Naive thymus-derived CD8-positive, alpha-beta T cell (primary cell): ENCODE results near the gene CHSY1. TPM values are rescaled to one million over a fixed set of nuclear protein-coding genes. Genes with fewer than 3 reads are reported as not detected.

Experiments used
- ATAC-seq, 2 donors: fragments of 150-1000 bp; cut with Tn5 transposase in 1 of 2; sonication (Bioruptor Pico), chemical (Tn5 transposase) in 1 of 2; 1 replicate in 1 of 2; 2 replicates in 1 of 2; pipeline ENCODE4 v1.10.0; 2021; ENCODE audit warnings: mild to moderate bottlenecking in 2 of 2, moderate library complexity in 2 of 2
- POLR2A ChIA-PET: fragments of 350-600 bp; sonication (Branson Sonifier 250); formaldehyde crosslinking; loops from one replicate; lab custom pipeline; 2021; ENCODE audit warnings: antibody characterized with exemption; lab: Charles Lee
- DNase-seq, 10 donors: peaks; one replicate each; pipeline versions ENCODE4 v3.0.0 to v3.0.0-alpha.2; 2020 to 2022
- H3K27ac Mint-ChIP-seq, 10 donors: one replicate each; pipeline ENCODE4 v1.8.0; 2020 to 2022; ENCODE audit warnings: mild to moderate bottlenecking in 10 of 10, mixed read lengths in 10 of 10, moderate library complexity in 4 of 10, inconsistent platforms in 1 of 10
- H3K27me3 Mint-ChIP-seq, 5 donors: one replicate each; pipeline ENCODE4 v1.8.0; 2021 to 2022; ENCODE audit warnings: mixed read lengths in 5 of 5
- H3K36me3 Mint-ChIP-seq, 3 donors: one replicate each; pipeline ENCODE4 v1.8.0; 2020 to 2022; ENCODE audit warnings: mixed read lengths in 3 of 3, mild to moderate bottlenecking in 2 of 3, inconsistent platforms in 1 of 3
- H3K4me1 Mint-ChIP-seq, 4 donors: one replicate each; pipeline ENCODE4 v1.8.0; 2021 to 2022; ENCODE audit warnings: mixed read lengths in 4 of 4
- H3K4me3 Mint-ChIP-seq, 10 donors: one replicate each; pipeline ENCODE4 v1.8.0; 2020 to 2022; ENCODE audit warnings: mild to moderate bottlenecking in 10 of 10, mixed read lengths in 10 of 10, moderate library complexity in 6 of 10, inconsistent platforms in 1 of 10
- H3K9me3 Mint-ChIP-seq, 9 donors: one replicate each; pipeline ENCODE4 v1.8.0; 2020 to 2022; ENCODE audit warnings: mixed read lengths in 9 of 9, mild to moderate bottlenecking in 3 of 9, inconsistent platforms in 1 of 9, moderate library complexity in 1 of 9
- polyA plus RNA-seq, 3 donors: library from polyadenylated mRNA; unstranded; fragments of 300-500 nt; fragmentation: Illumina TruSeq; gene quantifications; one replicate each; pipeline ENCODE4 v1.2.3, GENCODE V29; 2021
- total RNA-seq, 8 experiments: library from RNA in 2 of 8; stranded (reverse) in 2 of 8; gene quantifications; one replicate each; pipeline ENCODE4 v1.2.3 and lab custom pipeline; 2021 to 2026

The CHSY1 gene
- total and polyA plus RNA-seq, 5 experiments from 2014 or later = 0.96 to 12.9 (median 1.7) TPM

DNA sequence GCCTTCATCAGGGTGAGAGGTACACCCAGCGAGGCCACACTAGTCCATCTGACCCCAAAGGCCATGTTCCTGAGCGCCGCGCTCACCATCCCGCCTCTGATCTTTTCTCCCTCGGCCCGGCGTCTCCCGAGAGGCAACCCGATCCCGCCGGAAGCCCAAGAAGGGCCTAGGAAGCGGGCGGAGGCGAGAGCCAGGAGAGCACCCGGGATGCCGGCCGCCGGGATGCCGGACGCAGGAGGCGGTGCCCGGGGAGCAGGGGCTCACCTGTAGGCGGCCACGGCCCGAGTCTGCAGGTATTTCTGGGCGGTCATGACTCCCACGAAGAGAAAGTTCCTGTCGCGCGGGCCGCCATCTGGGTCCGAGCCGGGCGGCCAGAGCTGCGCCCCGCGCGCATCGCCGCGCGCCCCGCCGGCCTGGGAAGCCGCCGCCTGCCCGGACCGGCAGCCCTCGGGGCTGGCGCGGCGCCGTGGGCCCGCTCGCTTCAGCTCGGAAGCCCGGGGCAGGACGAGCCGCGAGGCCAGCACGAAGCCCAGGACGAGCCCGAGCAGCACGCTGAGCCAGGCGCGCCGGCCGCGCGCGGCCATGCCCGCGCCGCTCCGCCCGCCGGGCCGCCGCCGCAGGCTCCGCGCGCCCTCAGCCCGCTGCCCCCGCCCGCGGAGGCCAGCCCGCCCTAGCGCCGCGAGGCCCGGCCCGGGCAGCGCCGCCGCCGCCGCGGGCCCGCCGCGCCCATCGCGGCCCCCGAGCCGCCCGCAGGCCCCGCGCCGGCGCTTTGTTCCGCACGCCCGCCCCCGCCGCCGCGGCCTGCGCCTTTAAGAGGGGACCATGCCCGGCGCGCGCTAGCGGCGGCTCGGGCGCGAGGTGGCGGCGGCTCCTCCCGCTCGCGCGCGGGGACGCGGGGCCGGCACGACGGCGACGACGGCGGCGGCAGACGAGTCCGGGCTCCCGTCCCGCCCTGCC is 697 bp downstream of the CHSY1 start:
- Mint-ChIP-seq H3K27me3 (no peaks in the 10 kb centered on the region), H3K4me3 (peak overlapping the region; percentile 85 to 96 (median 91)), H3K36me3 (peaks cover 0 to 7% (median 0%) of the 10 kb centered on the region in 3 donors), H3K9me3 (no peaks in the 10 kb centered on the region), H3K4me1 (peaks cover 18 to 55% (median 47%) of the 10 kb centered on the region in 4 donors), H3K27ac (peak overlapping the region; percentile 64 to 94 (median 89))
- POLR2A ChIA-PET = interaction anchor here (0.5 to 4.3 kb wide), 7 partner anchors 9 to 401 kb away, joined by 3 to 33 read pairs (median 6); partner anchors contain the start of genes SNRPA1 and TM2D3
- ATAC-seq (peak; percentile 70 to 74), DNase-seq (peak in 3 of 10 donors; percentile 14 to 59 (median 16))

DNA sequence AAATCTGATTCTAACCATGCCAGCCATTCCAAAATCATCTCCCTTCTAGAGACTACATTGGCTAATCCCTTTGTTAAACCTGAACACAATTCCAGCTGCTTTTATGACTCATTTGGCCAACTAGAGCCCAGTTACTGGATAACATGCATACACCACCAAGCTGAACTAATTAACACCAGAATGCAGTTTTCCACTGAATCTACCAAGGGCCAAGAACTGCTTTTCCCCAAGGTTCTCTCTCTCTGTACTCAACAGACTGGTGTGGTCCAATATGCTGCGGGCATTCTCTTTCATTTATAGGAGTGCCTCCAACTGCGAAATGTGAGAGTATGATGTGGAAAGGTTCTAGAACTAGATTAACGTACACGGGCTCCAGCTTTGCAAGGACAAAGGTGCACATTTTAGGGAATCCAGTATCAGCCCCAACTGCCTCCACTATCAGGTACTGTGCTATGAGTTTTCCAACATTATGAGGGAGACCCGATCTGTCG is 1.5 kb downstream of the CHSY1 start:
- DNase-seq (no peak), ATAC-seq (no peak)
- no peaks in the 10 kb centered on the region for H3K27me3 Mint-ChIP-seq
- H3K4me1 Mint-ChIP-seq = peaks cover 21 to 63% (median 54%) of the 10 kb centered on the region in 4 donors
- POLR2A ChIA-PET = interaction anchor here (0.8 to 4.3 kb wide), 4 partner anchors 8 to 401 kb away, joined by 3 to 33 read pairs (median 14); partner anchors contain the start of genes SNRPA1 and TM2D3
- peak overlapping the region; percentile 82 to 94 (median 90) for H3K4me3 Mint-ChIP-seq
- peaks cover 0 to 7% (median 0%) of the 10 kb centered on the region in 3 donors for H3K36me3 Mint-ChIP-seq
- H3K27ac Mint-ChIP-seq = peak overlapping the region; percentile 64 to 94 (median 89)
- no peaks in the 10 kb centered on the region for H3K9me3 Mint-ChIP-seq

DNA sequence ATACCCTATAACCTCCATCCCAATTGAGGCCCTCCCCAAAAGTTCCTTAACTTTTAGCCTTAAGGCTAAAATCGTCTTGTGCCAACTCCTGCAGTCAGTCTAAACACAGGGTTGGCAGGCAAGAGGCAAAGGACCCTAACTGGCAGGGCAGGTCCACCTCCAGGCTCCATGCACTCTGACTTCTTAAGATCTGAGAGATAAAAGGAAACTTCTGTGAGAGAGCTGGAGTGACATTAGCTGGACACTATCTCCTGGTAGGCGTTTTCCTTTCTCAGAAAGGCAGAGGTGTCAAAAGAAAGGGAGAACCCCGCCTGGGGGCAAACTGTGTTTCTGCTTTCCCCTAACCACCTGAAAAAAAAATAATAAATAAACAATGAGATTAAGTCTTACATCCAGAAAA is 3.6 kb downstream of the CHSY1 start:
- peak overlapping the region in 4 of 10 donors; percentile 13 to 74 (median 48) for H3K27ac Mint-ChIP-seq
- POLR2A ChIA-PET = no interaction called here
- peaks cover 0 to 7% (median 0%) of the 10 kb centered on the region in 3 donors for H3K36me3 Mint-ChIP-seq
- no peaks in the 10 kb centered on the region for H3K27me3 Mint-ChIP-seq
- H3K4me3 Mint-ChIP-seq = peak overlapping the region in 4 of 10 donors; percentile 15 to 58 (median 34)
- peaks cover 32 to 84% (median 75%) of the 10 kb centered on the region in 4 donors for H3K4me1 Mint-ChIP-seq
- ATAC-seq (no peak), DNase-seq (no peak)
- H3K9me3 Mint-ChIP-seq = no peaks in the 10 kb centered on the region

DNA sequence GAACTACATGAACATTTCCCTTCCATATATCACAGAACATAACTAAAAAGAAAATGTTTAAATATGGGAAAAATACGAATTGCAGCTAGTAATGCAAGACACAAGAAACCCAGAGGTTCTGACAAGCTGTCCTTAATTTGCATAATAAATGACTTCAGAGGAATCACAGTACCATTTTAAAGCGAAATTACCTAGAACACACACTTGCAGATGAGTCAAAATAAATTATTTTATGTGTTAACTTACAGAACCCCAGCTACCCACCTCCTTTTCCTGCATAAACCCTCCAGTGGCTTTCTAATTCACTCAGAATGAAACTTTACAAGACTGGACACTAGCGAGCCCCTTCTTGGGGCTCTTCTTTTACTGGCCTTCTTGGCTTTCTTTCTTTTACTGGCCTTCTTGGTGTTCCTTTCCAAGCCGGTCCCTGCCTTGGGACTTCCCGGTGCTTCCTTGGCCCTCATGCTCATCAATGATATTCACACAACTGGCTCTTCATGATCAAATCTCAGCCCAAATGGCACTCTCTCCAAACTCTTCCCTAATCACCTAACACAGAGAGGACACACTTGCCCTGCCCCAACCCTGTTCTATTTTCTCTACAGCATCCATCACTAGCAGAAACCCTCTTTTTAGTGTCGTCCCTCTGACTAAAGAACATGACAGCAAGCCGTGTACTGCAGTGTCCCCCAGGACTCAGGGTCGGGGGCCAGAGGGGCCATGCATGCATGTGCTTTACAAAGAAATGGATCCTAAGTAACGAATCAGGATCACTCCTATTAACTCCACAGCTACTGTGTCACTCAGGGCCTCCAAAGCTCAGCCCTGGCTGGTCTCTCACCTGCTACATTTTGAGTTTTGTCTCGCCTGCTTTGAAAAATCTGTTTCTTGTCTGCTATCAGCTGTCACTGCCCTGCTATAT is 4.8 kb downstream of the CHSY1 start:
- Mint-ChIP-seq H3K4me1 (peaks cover 38 to 87% (median 80%) of the 10 kb centered on the region in 4 donors), H3K27ac (peak overlapping the region in 9 of 10 donors; percentile 8 to 84 (median 70)), H3K36me3 (peaks cover 0 to 7% (median 0%) of the 10 kb centered on the region in 3 donors), H3K27me3 (no peaks in the 10 kb centered on the region), H3K9me3 (no peaks in the 10 kb centered on the region), H3K4me3 (peak overlapping the region in 6 of 10 donors; percentile 0 to 48 (median 5))
- POLR2A ChIA-PET = no interaction called here
- ATAC-seq = no peak
- DNase-seq = no peak

DNA sequence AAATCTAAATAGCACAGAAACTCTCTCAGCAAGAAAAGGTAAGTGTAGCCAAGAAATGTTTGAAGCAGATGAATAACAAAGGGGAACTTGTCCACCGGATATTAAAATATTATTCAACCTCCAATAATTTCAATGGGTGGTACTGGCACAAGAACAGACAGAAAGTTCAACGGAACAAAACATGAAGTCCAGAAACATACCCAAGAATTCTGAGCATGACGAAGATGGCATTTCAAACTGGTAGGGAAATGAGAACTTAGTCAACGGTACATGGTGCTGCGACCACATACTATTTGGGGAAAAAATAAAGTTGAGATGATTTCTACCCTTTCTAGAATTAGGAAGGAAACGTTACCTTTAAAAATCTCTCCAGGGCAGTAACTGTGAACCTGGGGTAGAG is 5.5 kb downstream of the CHSY1 start:
- peaks cover 40 to 94% (median 85%) of the 10 kb centered on the region in 4 donors for H3K4me1 Mint-ChIP-seq
- peaks cover 0 to 7% (median 0%) of the 10 kb centered on the region in 3 donors for H3K36me3 Mint-ChIP-seq
- DNase-seq = no peak
- no peak for ATAC-seq
- H3K27me3 Mint-ChIP-seq = no peaks in the 10 kb centered on the region
- POLR2A ChIA-PET = no interaction called here
- peak overlapping the region in 3 of 10 donors; percentile 1 to 37 (median 18) for H3K4me3 Mint-ChIP-seq
- peak overlapping the region in 4 of 10 donors; percentile 0 to 77 (median 56) for H3K27ac Mint-ChIP-seq
- H3K9me3 Mint-ChIP-seq = no peaks in the 10 kb centered on the region

DNA sequence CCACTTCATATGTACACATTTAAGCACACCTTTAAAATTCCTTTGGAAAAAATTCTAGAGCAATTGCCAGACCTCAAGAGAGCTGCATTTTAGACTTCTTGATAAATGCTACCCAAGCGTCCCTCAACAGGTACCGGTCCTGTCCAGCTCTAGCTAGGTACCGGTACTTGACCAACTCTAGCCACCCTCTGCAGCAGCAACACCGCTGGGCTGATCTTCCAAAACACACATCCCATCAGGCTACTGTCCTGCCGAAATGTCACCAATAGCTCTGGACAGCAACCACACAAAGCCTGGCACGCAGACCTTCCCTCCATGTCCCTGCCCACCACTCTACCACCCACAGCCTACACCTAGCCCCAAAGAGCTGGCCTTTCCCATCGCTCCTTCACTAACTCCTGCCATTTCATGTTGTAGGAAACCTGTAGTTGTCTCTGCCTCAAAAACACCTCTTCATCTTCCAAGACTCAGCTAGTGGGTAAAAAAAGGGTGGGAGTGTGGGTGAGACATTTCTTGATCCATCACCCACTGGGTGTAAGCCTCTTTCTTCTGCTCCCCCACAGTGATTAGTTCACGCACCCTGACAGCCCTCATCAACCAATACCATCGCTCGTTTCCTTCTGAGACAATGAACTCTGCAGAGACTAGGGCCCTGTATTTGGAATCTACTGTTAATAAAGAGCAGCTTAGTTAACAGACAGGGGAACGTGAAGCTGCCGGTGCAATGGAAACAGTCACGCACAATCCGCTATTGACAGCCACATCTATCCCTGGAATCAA is 6.8 kb downstream of the CHSY1 start:
- Mint-ChIP-seq H3K36me3 (peaks cover 0 to 4% (median 0%) of the 10 kb centered on the region in 3 donors), H3K4me1 (peaks cover 35 to 97% (median 84%) of the 10 kb centered on the region in 4 donors), H3K4me3 (peak overlapping the region; percentile 3 to 83 (median 61)), H3K27me3 (no peaks in the 10 kb centered on the region), H3K9me3 (no peaks in the 10 kb centered on the region), H3K27ac (peak overlapping the region; percentile 4 to 90 (median 78))
- no peak for DNase-seq
- POLR2A ChIA-PET = interaction anchor here (6.0 kb wide), 1 partner anchor 7 kb away, joined by 33 read pairs; the partner anchor contains the start of gene CHSY1
- no peak for ATAC-seq

DNA sequence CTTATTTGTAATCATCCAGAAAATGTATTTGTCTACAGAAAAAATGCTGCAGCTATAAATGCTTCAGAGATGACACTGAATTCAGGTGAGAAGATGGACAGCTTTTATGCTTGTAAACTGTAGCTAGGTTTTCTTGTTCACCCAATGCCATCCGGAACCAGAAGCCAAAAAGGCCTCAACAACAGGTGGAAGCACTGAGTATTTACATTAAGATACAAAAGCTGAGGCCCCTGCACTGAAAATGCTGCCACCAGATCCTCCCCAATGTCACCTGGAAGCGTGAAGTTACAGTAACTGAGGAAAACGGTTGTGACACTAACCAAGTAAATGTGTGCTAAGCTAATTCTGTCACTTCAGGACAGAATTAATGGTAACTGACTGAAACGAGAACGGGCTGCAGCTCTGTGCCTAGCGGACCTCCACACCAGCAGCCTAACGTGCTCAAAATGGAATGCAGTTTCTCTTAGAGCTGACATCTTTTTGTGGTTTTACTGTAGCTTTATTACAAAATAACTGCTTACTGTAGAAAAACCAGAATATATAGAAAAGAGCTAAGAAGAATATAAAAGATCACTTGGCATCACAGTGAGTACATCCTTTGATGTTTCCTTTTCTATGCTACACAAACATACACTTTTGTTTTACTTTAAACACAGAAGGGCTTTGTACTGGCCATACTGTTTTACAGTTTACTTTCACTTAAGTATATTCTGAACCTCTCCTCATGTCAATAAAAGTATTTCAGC is 7.6 kb downstream of the CHSY1 start:
- H3K36me3 Mint-ChIP-seq = peaks cover 0 to 1% (median 0%) of the 10 kb centered on the region in 3 donors
- H3K9me3 Mint-ChIP-seq = no peaks in the 10 kb centered on the region
- peak overlapping the region; percentile 67 to 90 (median 82) for H3K27ac Mint-ChIP-seq
- no peaks in the 10 kb centered on the region for H3K27me3 Mint-ChIP-seq
- DNase-seq (peak in 2 of 10 donors; percentile 17 to 19), ATAC-seq (no peak)
- peak overlapping the region; percentile 16 to 83 (median 69) for H3K4me3 Mint-ChIP-seq
- H3K4me1 Mint-ChIP-seq = peaks cover 37 to 97% (median 85%) of the 10 kb centered on the region in 4 donors
- POLR2A ChIA-PET = interaction anchor here (0.6 to 6.0 kb wide), 3 partner anchors 8 to 410 kb away, joined by 3 to 33 read pairs (median 3); partner anchors contain the start of genes CHSY1 and SNRPA1

DNA sequence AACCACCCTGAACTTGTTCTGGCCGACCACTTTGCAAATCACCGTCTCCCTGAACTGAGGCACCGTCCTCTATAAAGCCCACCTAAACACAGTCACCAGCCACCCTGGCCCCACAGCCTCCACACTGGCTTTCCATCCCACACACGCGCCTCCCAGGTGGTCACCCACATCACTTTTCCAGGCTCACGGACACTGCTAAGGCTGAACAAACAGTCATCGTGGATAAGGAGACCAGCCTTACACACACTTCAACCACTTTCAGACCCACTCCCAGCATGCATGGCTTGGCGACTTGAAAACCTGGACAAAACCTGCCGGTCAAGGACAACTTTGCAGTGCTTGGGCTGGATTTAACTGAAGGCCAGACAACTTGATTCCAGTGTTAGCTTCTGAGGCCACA is 8.4 kb downstream of the CHSY1 start:
- POLR2A ChIA-PET = interaction anchor here (0.5 to 6.0 kb wide), 6 partner anchors 9 to 149 kb away, joined by 3 to 33 read pairs (median 4); partner anchors contain the start of genes CHSY1 and SNRPA1
- Mint-ChIP-seq H3K4me1 (peaks cover 37 to 97% (median 90%) of the 10 kb centered on the region in 4 donors), H3K9me3 (no peaks in the 10 kb centered on the region), H3K27ac (peak overlapping the region; percentile 72 to 90 (median 84)), H3K27me3 (no peaks in the 10 kb centered on the region), H3K4me3 (peak overlapping the region; percentile 36 to 83 (median 71)), H3K36me3 (no peaks in the 10 kb centered on the region)
- no peak for ATAC-seq
- DNase-seq = no peak

DNA sequence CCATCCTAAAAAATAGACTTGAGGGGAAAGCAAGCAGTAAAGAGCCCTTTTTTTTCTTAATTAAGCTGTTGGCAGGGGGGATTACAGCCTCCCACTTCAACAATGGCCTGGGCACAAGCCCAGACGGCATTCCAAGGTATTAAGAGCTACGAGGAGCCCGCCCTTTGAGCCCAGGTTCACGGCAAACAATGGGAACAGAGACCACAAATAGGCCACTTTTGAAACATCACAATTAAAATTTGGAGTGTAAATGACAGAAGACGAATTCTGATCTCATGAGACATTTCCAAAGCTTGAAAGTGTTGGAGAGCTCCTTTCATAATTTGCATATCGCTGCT is 8.9 kb downstream of the CHSY1 start:
- H3K27me3 Mint-ChIP-seq = no peaks in the 10 kb centered on the region
- DNase-seq (no peak), ATAC-seq (no peak)
- peaks cover 37 to 97% (median 86%) of the 10 kb centered on the region in 4 donors for H3K4me1 Mint-ChIP-seq
- no peaks in the 10 kb centered on the region for H3K9me3 Mint-ChIP-seq
- peak overlapping the region; percentile 22 to 90 (median 84) for H3K27ac Mint-ChIP-seq
- no peaks in the 10 kb centered on the region for H3K36me3 Mint-ChIP-seq
- POLR2A ChIA-PET = interaction anchor here (0.5 to 6.0 kb wide), 6 partner anchors 9 to 409 kb away, joined by 3 to 33 read pairs (median 4); partner anchors contain the start of gene CHSY1
- H3K4me3 Mint-ChIP-seq = peak overlapping the region; percentile 66 to 83 (median 76)

DNA sequence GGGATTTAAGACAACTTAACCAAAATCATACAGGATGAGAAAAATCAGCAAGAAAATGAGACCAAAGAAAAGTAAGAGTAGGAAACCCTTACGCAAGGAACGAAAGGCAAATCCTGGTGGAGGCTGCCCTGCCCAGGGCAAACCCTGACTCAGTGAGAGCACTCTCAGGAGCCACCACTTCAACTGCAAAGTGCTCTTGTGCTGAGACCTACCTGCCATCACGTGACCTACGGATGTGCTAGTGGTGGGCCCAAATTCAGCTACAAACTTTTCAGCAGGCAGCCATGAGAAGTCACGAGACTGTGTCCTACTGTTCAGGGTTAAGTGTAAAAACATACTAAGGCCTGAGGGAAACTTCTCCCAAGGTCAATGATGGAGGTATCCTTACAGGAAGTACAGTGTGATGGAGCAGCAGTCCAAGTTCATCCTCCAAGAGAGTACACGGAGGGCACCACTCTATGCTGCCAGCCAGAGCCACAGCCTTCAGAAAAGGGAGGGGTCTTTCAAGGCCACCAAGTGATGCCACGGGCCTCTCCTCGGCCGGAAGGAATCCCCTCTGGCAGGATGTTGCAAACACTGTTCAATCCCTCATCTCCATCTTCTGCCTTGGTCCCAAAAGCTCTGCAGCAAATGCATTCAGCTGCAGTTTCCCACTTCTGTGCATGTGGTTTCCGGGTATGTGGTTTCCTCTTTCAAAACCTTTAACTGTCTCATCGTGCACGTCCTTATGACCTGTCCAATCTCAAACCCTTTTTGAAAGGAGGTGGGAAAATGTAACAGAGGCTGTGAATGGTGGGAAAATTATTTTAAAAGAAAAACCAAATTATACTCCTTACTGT is 9.5 kb downstream of the CHSY1 start:
- Mint-ChIP-seq H3K27ac (peak overlapping the region; percentile 22 to 90 (median 84)), H3K4me1 (peaks cover 34 to 97% (median 82%) of the 10 kb centered on the region in 4 donors), H3K9me3 (no peaks in the 10 kb centered on the region), H3K4me3 (peak overlapping the region; percentile 66 to 83 (median 76)), H3K36me3 (no peaks in the 10 kb centered on the region), H3K27me3 (no peaks in the 10 kb centered on the region)
- ATAC-seq (peak; percentile 87 to 93), DNase-seq (peak; percentile 17 to 85 (median 72))
- POLR2A ChIA-PET = interaction anchor here (0.6 to 6.0 kb wide), 5 partner anchors 10 to 409 kb away, joined by 3 to 33 read pairs (median 3); partner anchors contain the start of gene CHSY1
